IPS-NIHi7 (cell line): Measurements from ENCODE around the gene FANCM.
"Not testable (repeated sequence)": the region's sequence is repeated elsewhere in the genome, so short reads cannot be mapped to it uniquely, and the experiment has no call there.

Source experiments
- DNase-seq: peaks from one replicate; pipeline ENCODE4 v3.0.0; 2012; ENCODE audit warnings: mixed read lengths; ENCODE audit errors: extremely low spot score

Gene FANCM

DNA sequence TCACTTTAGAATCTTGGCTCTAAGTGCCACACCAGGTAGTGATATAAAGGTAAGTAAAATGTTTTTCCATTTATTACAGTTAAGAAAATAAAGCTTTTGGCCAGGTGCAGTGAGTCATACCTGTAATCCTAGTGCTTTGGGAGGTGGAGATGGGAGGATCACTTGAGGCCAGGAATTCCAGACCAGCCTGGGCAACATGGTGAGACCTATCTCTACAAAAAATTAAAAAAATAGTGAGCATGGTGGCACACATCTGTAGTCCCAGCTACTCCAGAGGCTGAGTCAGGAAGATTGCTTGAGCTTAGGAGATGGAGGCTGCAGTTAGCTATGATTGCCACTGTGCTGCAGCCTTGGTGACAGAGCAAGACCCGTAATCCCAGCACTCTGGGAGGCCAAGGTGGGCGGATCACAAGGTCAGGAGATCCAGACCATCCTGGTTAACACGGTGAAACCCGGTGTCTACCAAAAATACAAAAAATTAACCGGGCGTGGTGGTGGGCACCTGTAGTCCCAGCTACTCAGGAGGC is 5.0 kb downstream of the FANCM start:
- no peak for DNase-seq

DNA sequence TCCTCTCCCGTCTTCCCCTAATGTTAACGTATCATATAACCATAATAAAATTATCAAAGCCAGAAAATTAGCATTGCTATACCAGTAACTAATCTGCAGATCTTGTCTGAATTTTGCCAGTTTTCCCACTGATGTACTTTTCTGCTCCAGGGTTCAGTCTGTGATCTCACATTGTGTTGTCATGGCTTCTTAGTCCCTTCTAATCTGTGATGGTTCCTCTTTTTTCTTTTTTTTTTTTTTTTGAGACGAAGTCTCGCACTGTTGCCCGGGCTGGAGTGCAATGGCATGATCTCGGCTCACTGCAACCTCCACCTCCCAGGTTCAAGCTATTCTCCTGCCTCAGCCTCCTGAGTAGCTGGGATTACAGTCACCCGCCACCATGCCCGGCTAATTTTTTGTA is 6.4 kb downstream of the FANCM start:
- DNase-seq = not testable (repeated sequence)

DNA sequence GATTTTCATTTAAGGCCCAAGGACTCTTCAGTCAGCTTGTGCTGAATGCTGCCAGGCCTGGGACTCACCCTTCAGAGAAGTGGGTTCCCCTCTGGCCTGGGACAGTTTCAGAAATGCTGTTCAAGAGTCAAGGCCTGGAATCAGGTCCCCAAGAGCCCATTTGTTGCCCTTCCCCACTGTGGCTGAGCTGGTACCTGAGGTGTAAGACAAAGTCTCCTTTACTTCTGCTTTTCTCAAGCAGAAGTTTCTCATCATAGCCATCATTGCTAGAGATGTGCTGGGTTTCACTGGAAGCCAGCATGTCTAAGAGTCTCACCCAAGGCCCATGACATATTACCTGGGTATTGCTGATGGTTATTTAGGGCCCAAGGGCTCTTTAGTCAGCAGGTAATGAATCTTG is 8.9 kb downstream of the FANCM start:
- no peak for DNase-seq

DNA sequence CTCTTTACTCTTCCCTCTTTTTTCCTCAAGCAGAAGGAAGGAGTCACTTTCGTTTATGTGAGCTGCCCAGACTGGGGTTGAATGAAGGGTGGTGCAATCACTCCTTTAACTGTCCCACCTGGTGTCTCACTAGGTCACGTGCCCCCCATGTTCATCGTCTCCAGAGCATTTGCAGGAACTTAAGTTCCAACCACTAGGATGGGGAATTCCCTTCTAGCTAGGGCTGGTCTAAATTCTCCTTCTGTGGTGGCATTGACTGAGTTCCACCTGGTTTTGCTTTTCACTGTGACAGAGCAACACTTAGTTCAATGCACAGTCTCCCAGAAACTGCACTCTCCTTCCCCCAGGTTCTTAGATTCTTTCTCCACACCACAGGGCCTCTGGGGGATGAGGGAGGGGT is 9.5 kb downstream of the FANCM start:
- no peak for DNase-seq

DNA sequence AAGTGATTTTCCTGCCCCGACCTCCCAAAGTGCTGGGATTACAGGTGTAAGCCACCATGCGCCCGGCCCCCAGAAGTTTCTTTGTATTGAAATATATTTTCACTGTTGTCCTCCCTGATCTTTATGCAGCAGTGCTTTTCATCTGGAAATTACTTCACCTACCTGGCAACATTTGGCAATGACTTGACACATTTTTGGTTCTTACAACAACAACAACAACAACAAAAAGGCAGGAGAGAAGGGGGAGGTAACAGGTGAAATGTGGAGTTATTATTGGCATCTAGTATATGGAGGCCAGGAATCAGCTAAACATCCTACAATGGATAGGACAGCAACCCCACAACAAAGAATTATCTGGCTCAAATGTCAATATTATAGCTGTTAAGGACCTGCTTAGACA is 13.9 kb downstream of the FANCM start:
- DNase-seq = no peak

DNA sequence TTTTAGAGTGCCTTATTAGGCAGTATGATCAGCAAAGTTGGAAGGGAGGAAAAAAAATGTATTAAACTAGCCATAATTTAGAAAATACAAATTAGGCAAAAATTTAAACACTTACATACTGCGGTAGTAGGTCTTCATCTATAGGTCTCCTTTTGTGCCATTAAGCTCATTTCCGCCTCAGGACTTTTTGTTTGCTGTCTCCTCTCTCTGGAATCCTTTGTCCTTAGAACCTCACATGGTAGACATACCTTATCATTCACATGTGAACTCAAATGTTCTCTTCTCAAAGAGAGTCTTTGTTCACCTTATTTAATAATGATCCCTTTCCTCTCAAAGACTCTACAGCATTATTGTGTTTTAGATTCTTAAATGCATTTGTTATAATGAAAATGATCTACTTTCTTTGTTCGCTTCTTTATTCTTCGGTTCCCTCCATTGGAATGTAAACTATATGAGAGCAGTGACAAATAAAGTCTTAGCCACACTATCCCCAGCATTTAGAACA is 14.7 kb downstream of the FANCM start:
- no peak for DNase-seq

DNA sequence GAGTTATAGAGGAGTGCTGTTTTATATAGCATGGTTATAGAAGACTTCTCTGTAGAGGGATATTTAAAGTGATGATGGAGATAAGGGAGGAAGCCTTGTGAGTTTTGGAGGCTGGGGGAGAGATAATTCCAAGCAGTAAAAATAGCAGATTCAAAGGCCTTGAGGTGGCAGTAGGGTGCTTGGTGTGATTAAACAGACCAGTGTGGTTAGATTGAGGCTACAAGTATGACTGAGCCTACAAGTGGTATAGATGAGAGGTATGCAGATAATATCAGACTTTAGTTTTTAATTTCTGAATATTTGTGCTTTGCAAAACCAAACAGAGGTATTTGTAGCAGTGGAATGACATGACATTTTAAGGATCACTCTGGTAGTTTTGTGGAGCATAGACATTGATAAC is 20.3 kb downstream of the FANCM start:
- DNase-seq = no peak

DNA sequence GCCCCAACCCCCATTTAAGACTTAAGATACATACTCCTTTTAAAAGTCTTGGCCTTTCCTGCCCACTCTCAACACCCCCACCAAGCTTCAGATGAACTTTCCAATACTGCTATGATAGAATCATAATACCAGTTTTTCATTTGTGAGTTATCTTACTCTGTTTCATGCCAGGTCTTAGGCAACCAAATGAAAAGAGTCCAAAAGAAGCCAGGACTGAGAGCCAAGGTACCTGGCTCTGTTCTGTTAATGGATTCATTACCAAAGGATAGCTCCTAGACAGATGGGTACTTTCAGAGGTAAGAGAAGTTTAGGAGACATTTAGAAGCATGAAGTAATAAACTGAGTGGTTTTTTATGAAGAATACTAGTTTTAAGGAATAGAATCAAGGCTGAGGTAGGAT is 34.2 kb downstream of the FANCM start:
- no peak for DNase-seq

DNA sequence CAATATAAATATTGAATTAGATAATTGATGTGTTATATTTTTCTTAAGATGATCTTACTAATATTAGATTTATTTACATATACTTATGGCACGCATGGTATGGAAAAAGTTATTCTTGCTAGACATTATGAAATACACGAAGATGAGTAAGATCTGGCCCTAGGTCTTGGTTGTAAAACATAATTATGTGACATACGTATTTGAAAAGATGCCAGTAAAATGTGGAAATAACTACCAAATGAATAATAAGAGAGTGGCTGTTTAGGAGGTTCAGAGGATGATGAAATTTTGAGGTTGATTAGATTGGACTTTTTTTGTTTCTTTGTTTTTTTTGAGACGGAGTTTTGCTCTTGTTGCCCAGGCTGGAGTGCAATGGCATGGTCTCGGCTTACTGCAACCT is 41.3 kb downstream of the FANCM start:
- DNase-seq = no peak

DNA sequence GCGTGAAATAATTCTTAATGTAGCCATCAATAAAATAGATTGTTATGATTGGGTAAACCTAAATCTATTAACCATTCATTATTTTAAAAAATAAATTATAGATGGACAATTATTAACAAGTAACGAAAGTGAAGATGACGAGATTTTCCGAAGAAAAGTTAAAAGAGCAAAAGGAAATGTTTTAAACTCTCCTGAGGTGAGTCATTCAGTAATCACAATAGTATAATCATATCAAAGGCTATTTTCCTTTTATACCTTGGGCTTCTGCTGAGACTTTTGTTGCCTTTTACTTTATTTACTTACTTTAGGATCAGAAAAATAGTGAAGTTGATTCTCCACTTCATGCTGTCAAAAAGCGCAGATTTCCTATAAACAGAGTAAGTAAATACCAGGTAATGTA is 45.6 kb downstream of the FANCM start:
- no peak for DNase-seq

DNA sequence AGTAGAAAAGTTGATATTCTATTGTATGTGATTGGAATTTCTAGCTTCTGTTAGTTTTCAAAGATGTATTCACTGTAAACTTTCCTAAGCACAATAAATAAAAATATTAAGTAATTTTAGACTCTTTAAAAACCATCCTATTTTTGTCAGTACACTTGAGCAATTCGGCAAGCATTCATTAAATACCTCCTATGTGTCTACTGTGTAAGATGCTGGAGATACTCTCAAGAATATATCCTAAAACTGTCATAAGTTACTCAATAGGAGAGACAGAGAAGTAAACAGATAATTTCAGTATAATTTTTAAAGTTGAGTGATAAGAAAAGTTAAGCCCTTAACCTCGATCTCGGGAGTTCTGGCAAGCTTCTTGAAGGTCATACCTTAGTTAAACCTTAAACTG is 46.1 kb downstream of the FANCM start:
- DNase-seq = no peak

DNA sequence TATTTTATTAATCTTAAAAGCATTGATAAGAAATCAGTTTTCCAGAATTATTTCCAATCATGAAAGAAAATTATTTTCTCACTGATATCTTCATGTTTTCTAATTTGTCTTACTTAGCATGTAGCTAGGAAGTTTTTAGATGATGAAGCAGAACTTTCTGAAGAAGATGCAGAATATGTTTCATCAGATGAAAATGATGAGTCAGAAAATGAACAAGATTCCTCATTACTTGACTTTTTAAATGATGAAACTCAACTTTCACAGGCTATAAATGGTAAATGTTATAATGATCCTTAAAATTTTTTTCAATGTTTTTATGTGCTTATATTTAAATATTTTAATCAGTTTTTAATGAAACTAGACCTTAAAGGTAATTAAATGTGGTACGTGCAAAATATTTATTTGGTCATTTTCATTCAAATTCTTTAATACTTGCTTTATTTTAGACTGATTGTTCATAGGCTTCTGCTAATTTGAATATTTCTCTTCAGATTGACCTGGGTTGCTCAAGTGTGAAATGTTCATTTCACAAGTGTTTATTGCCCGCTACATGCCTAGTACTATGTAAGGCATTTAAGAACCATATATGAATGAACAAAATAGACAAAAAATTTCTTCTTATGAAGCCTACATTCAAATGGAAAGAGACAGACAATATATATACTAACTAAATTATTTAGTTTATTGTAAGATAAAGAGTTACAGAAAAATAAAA is 49.5 kb downstream of the FANCM start:
- DNase-seq = no peak

DNA sequence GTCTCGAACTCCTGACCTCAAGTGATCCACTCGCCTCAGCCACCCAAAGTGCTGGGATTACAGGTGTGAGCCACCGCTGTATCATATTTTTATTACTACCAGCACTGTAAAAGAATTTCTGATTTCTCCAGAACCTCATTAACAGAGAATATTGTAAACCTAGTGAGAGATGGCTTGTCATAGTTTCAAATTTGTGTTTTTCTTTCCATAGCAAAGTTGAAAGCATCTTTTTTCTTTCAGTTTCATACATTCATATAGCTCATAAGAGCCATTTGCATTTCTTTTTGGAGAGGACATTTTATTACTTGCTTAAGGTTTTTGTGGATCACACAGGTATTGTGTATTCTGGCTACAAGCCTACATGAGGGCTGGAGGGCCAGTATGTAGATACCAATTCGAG is 59.2 kb downstream of the FANCM start:
- no peak for DNase-seq

DNA sequence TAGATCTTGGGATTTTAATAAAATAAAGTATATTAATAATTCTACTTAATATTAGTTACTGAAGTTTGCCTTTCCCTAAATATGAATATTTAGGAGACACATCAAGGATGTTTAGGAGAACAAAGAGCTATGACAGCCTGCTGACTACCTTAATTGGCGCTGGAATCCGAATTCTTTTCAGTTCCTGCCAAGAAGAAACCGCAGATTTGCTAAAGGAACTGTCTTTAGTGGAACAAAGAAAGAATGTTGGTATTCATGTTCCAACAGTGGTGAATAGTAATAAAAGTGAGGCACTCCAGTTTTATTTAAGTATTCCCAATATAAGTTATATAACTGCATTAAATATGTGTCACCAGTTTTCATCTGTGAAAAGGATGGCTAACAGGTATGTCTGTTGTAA is 62.8 kb downstream of the FANCM start:
- no peak for DNase-seq

DNA sequence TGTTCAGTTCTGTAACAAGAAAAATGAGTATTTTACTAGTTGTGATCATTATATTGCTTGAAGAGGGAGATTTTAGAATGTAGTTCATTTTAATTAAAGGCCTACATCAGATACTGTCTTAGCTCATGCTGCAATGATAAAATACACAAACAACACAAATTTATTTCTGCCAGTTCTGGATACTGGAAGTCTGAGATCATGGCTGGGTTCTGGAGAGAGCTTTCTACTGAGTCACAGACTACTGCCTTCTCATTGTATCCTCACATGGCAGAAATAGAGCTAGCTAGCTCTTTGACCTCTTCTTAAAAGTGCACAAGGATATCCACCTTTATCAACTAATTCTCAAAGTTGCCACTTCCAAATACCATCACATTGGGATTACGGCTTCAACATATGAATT is 63.5 kb downstream of the FANCM start:
- no peak for DNase-seq

DNA sequence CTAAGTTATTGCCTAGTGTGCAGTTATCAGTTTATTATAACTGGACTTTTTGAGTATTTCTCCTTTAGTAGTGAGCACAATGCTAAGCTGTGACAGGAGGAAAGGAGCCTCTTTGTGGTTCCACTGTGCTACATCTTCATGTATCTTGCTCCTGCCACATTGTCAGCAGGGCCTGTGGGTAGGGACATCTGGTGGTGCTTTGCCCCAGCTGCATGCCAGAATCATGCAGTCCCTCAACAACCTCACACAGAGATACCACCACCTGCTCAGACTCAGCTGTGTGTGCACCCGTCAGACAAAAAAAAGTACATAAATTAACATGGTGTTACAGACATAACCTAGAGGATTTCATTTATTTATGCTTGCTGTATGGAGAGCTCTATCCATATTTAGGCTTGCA is 66.2 kb downstream of the FANCM start:
- peak; percentile 20 for DNase-seq

DNA sequence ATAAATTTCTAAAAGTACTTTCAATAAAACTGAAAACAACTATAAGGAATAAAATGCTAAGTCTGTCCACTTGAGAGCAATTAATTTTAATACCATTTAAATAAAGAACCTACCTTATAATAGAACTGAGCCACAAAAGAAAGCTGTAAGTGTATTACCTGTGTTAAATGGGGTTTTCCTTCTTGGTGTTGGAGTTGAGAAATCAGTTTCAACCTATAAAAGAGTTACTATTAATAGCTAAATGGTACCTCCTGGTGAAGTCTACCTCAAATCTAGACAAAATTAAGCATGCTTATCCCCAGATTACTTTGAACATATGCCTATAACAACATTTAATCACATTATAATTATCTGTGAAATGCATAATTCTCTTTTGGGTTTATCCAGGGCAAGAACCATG is 68.5 kb downstream of the FANCM start:
- DNase-seq = no peak

DNA sequence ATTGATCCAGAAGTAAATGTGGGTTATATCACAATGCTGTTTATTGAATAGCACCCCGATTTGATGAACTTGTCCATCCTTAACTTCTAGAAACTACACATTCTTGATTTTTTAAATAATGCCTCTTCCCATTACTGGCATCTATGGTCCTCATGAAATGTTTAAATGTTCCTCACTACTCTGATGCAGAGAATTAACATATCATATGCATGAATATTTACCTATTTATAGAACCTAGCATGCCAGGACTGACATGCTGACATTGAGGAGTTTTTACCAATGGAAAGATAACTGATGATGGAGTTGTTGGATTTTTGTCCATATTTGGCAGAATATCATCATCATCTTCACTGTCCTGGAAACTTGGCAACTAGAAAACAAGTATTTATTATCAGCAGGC is 74.4 kb downstream of the FANCM start:
- no peak for DNase-seq

DNA sequence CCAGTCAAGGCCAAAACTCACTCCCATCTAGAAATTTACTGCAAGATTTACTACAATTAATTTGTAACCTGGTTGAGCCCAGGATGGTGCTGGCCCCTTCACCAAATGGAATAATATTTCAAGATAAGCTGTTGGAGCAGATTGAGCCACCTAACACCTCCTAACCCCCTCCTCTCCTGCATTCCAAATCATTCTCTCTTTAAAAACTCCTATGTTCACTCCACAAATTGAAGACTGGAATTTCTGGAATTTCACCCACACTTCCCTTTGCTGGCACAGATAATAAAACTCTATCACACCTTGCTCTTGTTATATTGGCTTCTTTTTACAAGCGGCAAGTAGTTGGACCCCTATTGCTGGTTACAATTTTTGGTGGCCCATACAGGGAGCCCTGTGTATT is 75.6 kb downstream of the FANCM start:
- DNase-seq = no peak

DNA sequence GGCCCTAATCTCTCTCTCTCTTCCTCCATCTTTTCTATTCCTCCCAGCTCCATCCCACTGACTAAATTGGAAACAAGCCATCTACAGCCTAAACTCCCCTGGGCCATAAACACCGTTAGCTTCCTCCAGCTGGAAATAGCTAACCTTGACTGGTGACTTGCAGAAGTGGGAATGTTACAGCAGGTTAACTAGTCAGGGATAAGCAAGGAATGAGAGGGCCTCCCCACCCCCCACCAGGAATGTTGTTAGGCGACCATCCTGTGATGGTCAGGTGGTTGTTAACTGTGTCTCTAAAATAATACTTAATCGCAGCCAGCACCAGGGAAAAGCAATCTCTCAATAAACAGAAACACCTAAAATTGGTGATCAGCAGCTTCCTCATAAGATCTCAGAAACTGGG is 76.5 kb downstream of the FANCM start:
- peak; percentile 21 for DNase-seq

DNA sequence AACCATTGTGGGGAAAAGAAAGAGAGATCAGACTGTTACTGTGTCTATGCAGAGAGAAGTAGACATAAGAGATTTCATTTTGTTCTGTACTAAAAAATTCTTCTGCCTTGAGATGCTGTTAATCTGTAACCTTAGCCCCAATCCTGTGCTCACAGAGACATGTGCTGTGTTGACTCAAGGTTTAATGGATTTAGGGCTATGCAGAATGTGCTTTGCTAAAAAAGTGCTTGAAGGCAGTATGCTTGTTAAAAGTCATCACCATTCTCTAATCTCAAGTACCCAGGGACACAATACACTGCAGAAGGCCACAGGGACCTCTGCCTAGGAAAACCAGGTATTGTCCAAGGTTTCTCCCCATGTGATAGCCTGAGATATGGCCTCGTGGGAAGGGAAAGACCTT is 78.0 kb downstream of the FANCM start:
- DNase-seq = not testable (repeated sequence)

DNA sequence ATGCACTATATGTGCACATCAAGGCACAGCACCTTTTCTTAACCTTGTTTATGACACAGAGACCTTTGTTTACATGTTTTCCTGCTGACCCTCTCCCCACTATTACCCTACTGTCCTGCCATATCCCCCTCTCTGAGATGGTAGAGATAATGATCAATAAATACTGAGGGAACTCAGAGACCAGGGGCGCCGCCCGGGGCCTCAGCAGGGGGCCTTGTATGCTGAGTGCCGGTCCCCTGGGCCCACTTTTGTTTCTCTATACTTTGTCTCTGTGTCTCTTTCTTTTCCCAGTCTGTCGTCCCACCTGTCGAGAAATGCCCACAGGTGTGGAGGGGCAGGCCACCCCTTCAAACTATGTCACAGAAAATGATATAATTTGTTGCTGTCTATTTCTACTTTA is 78.6 kb downstream of the FANCM start:
- DNase-seq = not testable (repeated sequence)

DNA sequence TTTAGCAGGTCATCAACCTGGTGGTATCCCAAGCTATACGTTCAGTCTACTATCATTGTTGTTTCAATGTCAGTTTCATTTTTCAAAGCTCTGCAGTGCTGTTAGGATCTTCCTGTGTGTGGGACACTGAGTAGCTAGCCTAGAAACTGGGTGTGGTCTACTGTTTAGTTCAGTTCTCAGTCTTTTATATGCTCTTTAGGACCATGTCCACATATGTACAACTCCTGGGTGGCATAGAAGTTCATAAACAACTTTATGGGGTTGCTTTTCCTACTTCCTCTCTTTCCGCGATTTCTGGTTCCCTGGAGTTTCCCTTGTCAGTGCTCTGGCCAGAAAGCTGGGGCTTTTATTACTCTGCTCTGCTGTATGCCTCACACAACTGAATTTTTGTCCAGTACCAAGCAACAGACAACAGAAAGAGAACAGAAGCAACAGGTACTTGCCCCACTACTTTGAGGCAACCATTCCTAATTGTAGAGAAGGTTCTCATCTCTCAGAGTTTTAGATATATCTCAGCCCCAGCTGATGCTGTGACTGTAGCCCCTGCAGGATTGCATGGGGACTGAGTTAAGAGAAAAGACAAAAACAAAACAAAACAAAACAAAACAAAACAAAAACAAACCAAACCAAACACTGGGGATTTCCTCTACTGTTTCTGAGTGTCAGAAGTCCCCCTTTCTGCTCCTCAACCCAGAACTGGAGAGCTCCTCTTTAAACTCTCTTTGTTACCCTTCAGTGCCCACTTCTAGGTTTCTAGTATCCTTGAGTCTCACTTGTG is 86.9 kb downstream of the FANCM start:
- no peak for DNase-seq
